ENCODE measurements around the gene AKT1.

GRCh38 chr14:104766256-104766862, 29.2 kb downstream of the AKT1 start:
- TF ChIP-seq GATA2 (IDR thresholded peaks at IDR 0.05; ENCODE audit: low read depth, low read length): no peak
- TF ChIP-seq GATA3 (IDR thresholded peaks at IDR 0.05; ENCODE audit: low read depth, low read length): no peak
